ENCODE measurements around the gene KIAA1671.
"Not testable (repeated sequence)": the region's sequence is repeated elsewhere in the genome, so short reads cannot be mapped to it uniquely, and the experiment has no call there.

Gene KIAA1671

GRCh38 chr22:25219948-25220442, 267.5 kb downstream of the KIAA1671 start:
- no peak overlapping the region for H2AFZ ChIP-seq (ENCODE audit: low read depth)
- no peaks in the 10 kb centered on the region for H4K20me1 ChIP-seq (ENCODE audit: insufficient read depth)
- no peaks in the 10 kb centered on the region for H3K27me3 ChIP-seq (ENCODE audit: insufficient read depth, low read depth)
- H3K27ac ChIP-seq = no peak overlapping the region
- H3K4me2 ChIP-seq = no peak overlapping the region
- no peaks in the 10 kb centered on the region for H3K4me1 ChIP-seq (ENCODE audit: low read depth, poor library complexity, severe bottlenecking)
- H3K4me3 ChIP-seq (IDR thresholded peaks at IDR 0.05; ENCODE audit: insufficient read depth, low read depth, low read length) = no peak overlapping the region
- H3K79me2 ChIP-seq (ENCODE audit: insufficient read depth, low read depth) = no peaks in the 10 kb centered on the region
- H3K36me3 ChIP-seq (ENCODE audit: insufficient read depth) = no peaks in the 10 kb centered on the region
- TF ChIP-seq CTCF (conservative IDR thresholded peaks at IDR 0.05; ENCODE audit: low read depth, low read length) = no peak
- H3K9ac ChIP-seq = no peak overlapping the region

GRCh38 chr22:25221790-25222189, 269.3 kb downstream of the KIAA1671 start:
- H4K20me1 ChIP-seq (ENCODE audit: insufficient read depth) = no peaks in the 10 kb centered on the region
- TF ChIP-seq CTCF (conservative IDR thresholded peaks at IDR 0.05; ENCODE audit: low read depth, low read length) = no peak
- H3K36me3 ChIP-seq (ENCODE audit: insufficient read depth) = no peaks in the 10 kb centered on the region
- no peak overlapping the region for H3K27ac ChIP-seq
- H3K4me3 ChIP-seq (IDR thresholded peaks at IDR 0.05; ENCODE audit: insufficient read depth, low read depth, low read length) = no peak overlapping the region
- no peaks in the 10 kb centered on the region for H3K79me2 ChIP-seq (ENCODE audit: insufficient read depth, low read depth)
- no peaks in the 10 kb centered on the region for H3K4me1 ChIP-seq (ENCODE audit: low read depth, poor library complexity, severe bottlenecking)
- no peaks in the 10 kb centered on the region for H3K27me3 ChIP-seq (ENCODE audit: insufficient read depth, low read depth)
- H2AFZ ChIP-seq (ENCODE audit: low read depth) = no peak overlapping the region
- no peak overlapping the region for H3K4me2 ChIP-seq
- H3K9ac ChIP-seq = no peak overlapping the region

- Histone ChIP-seq H3K27ac (no peak overlapping the region), H3K79me2 (ENCODE audit: insufficient read depth, low read depth) (no peaks in the 10 kb centered on the region), H4K20me1 (ENCODE audit: insufficient read depth) (no peaks in the 10 kb centered on the region), H2AFZ (ENCODE audit: low read depth) (no peak overlapping the region), H3K4me1 (ENCODE audit: low read depth, poor library complexity, severe bottlenecking) (no peaks in the 10 kb centered on the region), H3K4me3 (IDR thresholded peaks at IDR 0.05; ENCODE audit: insufficient read depth, low read depth, low read length) (no peak overlapping the region), H3K4me2 (no peak overlapping the region), H3K36me3 (ENCODE audit: insufficient read depth) (no peaks in the 10 kb centered on the region), H3K9ac (no peak overlapping the region), H3K27me3 (ENCODE audit: insufficient read depth, low read depth) (no peaks in the 10 kb centered on the region)
- no peak for TF ChIP-seq CTCF (conservative IDR thresholded peaks at IDR 0.05; ENCODE audit: low read depth, low read length)
These were observed 270.8 kb downstream of the KIAA1671 start for GRCh38 chr22:25223269-25223850.

GRCh38 chr22:25228822-25229221, 276.3 kb downstream of the KIAA1671 start:
- no peaks in the 10 kb centered on the region for H3K4me1 ChIP-seq (ENCODE audit: low read depth, poor library complexity, severe bottlenecking)
- H3K9ac ChIP-seq = no peak overlapping the region
- H4K20me1 ChIP-seq (ENCODE audit: insufficient read depth) = no peaks in the 10 kb centered on the region
- H3K4me3 ChIP-seq (IDR thresholded peaks at IDR 0.05; ENCODE audit: insufficient read depth, low read depth, low read length) = no peak overlapping the region
- TF ChIP-seq CTCF (conservative IDR thresholded peaks at IDR 0.05; ENCODE audit: low read depth, low read length) = no peak
- H3K36me3 ChIP-seq (ENCODE audit: insufficient read depth) = no peaks in the 10 kb centered on the region
- H3K4me2 ChIP-seq = no peak overlapping the region
- H3K27ac ChIP-seq = no peak overlapping the region
- H3K27me3 ChIP-seq (ENCODE audit: insufficient read depth, low read depth) = no peaks in the 10 kb centered on the region
- no peaks in the 10 kb centered on the region for H3K79me2 ChIP-seq (ENCODE audit: insufficient read depth, low read depth)
- H2AFZ ChIP-seq (ENCODE audit: low read depth) = no peak overlapping the region

- H3K36me3 ChIP-seq (ENCODE audit: insufficient read depth); H3K79me2 ChIP-seq (ENCODE audit: insufficient read depth, low read depth); H4K20me1 ChIP-seq (ENCODE audit: insufficient read depth); H3K27me3 ChIP-seq (ENCODE audit: insufficient read depth, low read depth); H3K4me1 ChIP-seq (ENCODE audit: low read depth, poor library complexity, severe bottlenecking); H3K4me2 ChIP-seq; H2AFZ ChIP-seq (ENCODE audit: low read depth); H3K9ac ChIP-seq; H3K4me3 ChIP-seq (IDR thresholded peaks at IDR 0.05; ENCODE audit: insufficient read depth, low read depth, low read length); H3K27ac ChIP-seq: not testable (repeated sequence)
These were observed 278.2 kb downstream of the KIAA1671 start for GRCh38 chr22:25230760-25231159.

All from KMS-11 (cell line).